IPS DF 6.9 (cell line): Measurements from ENCODE around the gene ELK3.

ENCODE experiments used
- DNase-seq: peaks from one replicate; pipeline ENCODE4 v3.0.0-alpha.2; 2013; ENCODE audit warnings: low read depth, low spot score
- H3K27ac ChIP-seq: one replicate; pipeline ENCODE4 v1.5.1; 2013; ENCODE audit warnings: low read length, control low read depth
- H3K27me3 ChIP-seq: 2 replicates; pipeline ENCODE4 v1.6.1; 2013; ENCODE audit warnings: mild to moderate bottlenecking, low read length; ENCODE audit not compliant: control insufficient read depth, insufficient read depth
- H3K36me3 ChIP-seq: 2 replicates; pipeline ENCODE4 v1.6.1; 2013; ENCODE audit warnings: low read length; ENCODE audit not compliant: control insufficient read depth, insufficient read depth
- H3K4me1 ChIP-seq: 2 replicates; pipeline ENCODE4 v1.6.1; 2013; ENCODE audit warnings: low read length; ENCODE audit not compliant: control insufficient read depth, insufficient read depth
- H3K4me3 ChIP-seq: 2 replicates; pipeline ENCODE4 v1.5.1; 2013; ENCODE audit warnings: mild to moderate bottlenecking, low read length
- H3K9me3 ChIP-seq: 2 replicates; pipeline ENCODE4 v1.6.1; 2013; ENCODE audit warnings: low read length, inconsistent platforms; ENCODE audit not compliant: control insufficient read depth, insufficient read depth
- WGBS: extraction: QIAGEN DNeasy Blood & Tissue Kit; methylation state at CpG from one replicate; pipeline ENCODE4 v1.1.7; 2013; ENCODE audit warnings: mixed read lengths, missing lambda C conversion rate; ENCODE audit not compliant: insufficient read length, insufficient coverage; 5-methylcytosine and 5-hydroxymethylcytosine counted together

ELK3 gene

DNA sequence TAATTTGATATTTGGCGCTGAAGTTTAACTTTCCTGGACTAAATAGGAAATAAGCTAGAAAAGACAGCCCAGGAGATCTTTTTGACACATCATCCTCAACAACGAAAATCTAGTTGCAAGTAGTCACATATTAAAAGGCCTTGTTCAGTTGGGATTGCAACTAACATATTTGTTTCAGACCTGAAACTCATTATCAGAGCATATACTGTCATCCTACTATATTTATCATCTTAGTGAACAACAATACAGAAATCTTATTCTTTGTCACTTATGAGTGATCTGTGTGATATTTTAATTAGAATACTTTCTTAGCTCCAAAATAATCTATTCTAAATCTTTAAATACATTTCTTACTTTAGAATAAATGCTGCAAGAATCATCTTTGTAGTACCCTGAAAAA lies 72.1 kb downstream of the ELK3 start:
- WGBS, result no CpG with 5 or more reads among the region's 2 CpGs
- H3K4me1 ChIP-seq, result no peaks in the 10 kb centered on the region
- H3K27ac ChIP-seq, result no peak overlapping the region

DNA sequence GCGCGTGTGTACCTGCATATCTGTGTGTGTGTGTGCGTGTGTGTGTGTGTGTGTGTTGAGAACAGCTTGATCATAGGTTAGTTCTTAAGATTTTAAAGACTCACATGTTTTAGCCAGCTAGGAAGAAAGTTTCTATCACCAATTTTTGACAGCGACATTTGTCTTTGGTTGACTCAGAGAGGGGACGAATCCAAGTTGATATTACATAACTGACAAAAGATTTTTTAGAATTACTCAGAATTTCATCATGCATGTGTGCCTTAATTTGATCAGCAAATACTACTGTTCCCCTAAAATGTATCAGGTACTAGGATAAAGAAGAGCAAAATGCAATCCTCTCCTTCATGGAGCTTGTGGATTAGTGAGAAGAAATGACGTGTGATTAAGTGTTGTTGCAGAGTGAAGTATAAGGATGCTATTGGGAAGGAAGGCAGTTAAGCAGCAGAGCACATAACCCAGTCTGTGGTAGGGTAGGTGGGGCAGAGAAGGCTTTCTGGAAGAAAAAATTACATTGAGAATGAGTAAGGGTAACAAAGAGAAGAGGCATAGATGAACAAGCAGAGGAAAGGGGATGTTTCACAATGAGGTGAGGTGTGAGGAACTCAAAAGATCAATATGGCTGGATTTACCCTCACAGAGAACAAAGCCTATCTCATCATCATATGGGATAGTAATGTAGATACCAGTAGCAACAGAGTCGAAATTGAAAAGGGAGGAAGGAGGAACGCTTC lies 77.5 kb downstream of the ELK3 start:
- Histone ChIP-seq H3K36me3 (no peaks in the 10 kb centered on the region; the same call in 1 of the 2 replicates), H3K27me3 (no peaks in the 10 kb centered on the region), H3K4me1 (no peaks in the 10 kb centered on the region), H3K9me3 (no peaks in the 10 kb centered on the region), H3K4me3 (no peak overlapping the region), H3K27ac (no peak overlapping the region)
- WGBS, result 100% methylated on average over 1 of the region's 8 CpGs
- DNase-seq, result no peak

More for the DNA sequence above, 72.1 kb downstream of the ELK3 start:
- Histone ChIP-seq H3K9me3 (no peaks in the 10 kb centered on the region), H3K36me3 (no peaks in the 10 kb centered on the region), H3K27me3 (no peaks in the 10 kb centered on the region), H3K4me3 (no peak overlapping the region)
- no peak for DNase-seq

DNA sequence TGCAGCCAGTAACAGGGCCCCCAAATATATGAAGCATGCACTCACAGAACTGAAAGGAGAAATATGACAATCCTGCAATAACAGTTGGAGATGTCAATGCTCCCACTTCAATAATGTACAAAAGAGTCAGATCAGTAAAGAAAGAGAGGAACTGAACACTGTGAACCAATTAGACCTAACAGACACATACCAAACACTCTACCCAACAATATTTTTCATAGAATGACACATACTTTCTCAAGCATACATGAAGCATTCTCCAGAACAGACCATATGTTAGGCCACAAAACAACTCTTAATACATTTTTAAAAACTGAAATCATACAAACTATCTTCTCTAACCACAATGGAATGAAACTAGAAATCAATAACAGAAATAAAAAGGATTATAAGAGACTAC lies 80.2 kb downstream of the ELK3 start:
- no peaks in the 10 kb centered on the region; the same call in 1 of the 2 replicates for H3K36me3 ChIP-seq
- H3K27me3 ChIP-seq, result no peaks in the 10 kb centered on the region
- DNase-seq, result no peak
- H3K27ac ChIP-seq, result no peak overlapping the region
- no peak overlapping the region for H3K4me3 ChIP-seq
- no peaks in the 10 kb centered on the region for H3K4me1 ChIP-seq
- H3K9me3 ChIP-seq, result no peaks in the 10 kb centered on the region

DNA sequence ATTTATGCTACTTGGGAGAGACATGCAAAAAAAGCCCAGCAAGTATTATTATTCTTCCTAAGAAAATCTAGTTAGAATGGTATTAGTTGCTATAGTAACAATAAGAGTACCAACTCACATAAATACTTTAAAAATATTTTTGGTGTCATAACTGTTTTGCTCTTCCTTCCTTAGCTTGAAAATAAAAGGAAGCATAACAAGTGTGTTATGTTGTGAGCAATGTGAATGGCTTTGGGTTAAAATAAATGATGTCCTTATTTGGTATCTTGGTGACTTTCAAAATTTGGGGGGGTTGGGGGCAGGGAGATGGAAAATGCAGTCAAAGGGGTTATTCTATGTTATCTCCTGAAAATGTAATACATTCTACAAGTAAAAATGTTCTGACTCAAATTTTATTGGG lies 91.0 kb downstream of the ELK3 start:
- no peaks in the 10 kb centered on the region; the same call in 1 of the 2 replicates for H3K4me1 ChIP-seq
- H3K36me3 ChIP-seq, result no peaks in the 10 kb centered on the region
- H3K9me3 ChIP-seq, result no peaks in the 10 kb centered on the region
- H3K27me3 ChIP-seq, result no peaks in the 10 kb centered on the region
- H3K27ac ChIP-seq, result no peak overlapping the region
- no peak for DNase-seq
- no peak overlapping the region for H3K4me3 ChIP-seq

DNA sequence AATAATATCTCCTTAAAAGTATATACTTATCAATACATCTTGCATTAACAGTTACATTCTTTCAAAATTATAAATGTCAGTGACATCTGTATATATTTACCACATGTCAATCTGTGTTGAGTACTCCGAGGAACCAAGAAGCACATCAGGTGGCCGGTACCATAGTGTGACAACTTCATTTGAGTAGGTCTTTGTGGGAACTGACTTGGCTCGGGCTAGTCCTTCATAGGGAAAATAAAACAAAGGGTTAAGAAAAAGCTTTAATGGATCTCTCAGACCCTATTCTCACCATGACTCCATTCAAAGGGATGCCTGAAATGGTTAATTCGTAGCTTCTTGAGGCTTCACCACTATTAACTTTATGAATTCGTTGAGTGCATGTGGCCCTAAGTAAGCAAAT lies 94.9 kb downstream of the ELK3 start:
- WGBS, result no CpG with 5 or more reads among the region's 5 CpGs
- Histone ChIP-seq H3K27me3 (no peaks in the 10 kb centered on the region), H3K4me3 (no peak overlapping the region), H3K4me1 (peaks cover 1% of the 10 kb centered on the region), H3K9me3 (no peaks in the 10 kb centered on the region), H3K27ac (no peak overlapping the region), H3K36me3 (no peaks in the 10 kb centered on the region)
- no peak for DNase-seq

DNA sequence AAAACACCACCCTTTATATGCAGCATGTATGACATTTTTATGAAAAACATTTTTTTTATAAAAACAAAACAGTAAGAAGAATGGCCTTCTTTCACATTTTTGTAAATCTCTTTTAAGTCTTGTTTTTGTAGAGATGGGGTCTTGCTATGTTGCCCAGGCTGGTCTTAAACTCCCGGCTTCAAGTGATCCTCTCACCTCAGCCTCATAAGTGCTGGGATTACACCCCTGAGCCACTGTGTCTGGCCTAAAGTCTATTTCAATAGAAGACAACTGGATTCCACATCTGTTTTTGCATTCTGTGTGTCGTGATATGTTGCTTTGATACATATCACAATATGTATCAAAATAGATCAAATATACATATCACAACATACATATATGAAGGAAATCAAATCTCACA lies 98.9 kb downstream of the ELK3 start:
- no CpG with 5 or more reads among the region's 2 CpGs for WGBS
- no peak overlapping the region for H3K27ac ChIP-seq
- H3K9me3 ChIP-seq, result no peaks in the 10 kb centered on the region
- DNase-seq, result no peak
- H3K4me3 ChIP-seq, result no peak overlapping the region
- H3K27me3 ChIP-seq, result no peaks in the 10 kb centered on the region
- peaks cover 1% of the 10 kb centered on the region for H3K4me1 ChIP-seq
- H3K36me3 ChIP-seq, result no peaks in the 10 kb centered on the region

DNA sequence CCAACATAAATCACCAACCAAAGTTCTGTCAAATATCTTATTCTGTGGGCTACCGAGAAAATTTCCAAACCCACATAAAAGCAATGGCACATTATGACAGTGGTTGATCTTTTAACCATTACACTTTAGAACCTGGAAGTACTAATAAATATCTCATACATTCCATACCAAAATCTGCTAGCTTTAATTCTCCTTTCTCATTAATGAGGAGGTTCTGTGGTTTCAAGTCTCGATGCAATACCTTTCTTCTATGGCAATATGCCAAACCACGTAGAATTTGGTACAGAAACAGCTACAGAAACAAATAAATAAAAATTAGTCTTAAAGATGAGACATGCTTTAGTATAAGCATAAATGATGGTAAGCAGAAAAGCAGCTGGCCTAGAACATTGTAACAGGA lies 100.7 kb downstream of the ELK3 start:
- H3K4me1 ChIP-seq, result peaks cover 1% of the 10 kb centered on the region; the same call in 1 of the 2 replicates
- no peaks in the 10 kb centered on the region for H3K36me3 ChIP-seq
- no peaks in the 10 kb centered on the region for H3K9me3 ChIP-seq
- H3K27me3 ChIP-seq, result no peaks in the 10 kb centered on the region
- DNase-seq, result no peak
- no peak overlapping the region for H3K27ac ChIP-seq
- H3K4me3 ChIP-seq, result no peak overlapping the region
- WGBS, result no CpG with 5 or more reads among the region's 3 CpGs

DNA sequence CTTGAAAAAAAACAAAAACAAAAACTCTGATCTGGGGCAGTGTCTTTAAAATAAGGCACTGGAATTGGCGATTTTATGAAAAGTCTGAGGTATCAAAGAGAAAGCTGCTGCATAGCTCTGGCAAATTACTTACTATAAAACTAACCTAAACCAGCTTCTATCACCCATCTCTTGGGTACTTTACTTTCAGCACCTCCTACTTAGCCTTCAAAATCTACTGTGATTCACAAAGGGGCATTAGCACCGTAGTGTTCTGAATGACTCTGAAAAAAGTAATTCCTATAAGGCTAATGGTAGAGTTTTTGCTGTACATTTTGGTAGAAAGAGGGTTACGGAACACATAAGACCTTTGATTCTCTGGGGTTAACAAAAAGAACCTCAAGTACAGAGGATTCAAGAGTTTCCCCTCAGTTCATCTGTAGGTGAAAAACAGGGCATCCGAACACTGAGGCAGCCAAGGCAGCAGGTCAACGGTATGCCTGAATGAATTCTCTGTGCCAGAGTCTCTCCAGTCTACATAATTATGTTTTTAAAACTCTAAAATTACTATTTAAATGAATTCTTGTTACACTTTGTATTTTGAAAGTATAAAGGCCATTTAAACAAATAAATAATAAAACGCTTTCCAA lies 101.5 kb downstream of the ELK3 start:
- H3K4me3 ChIP-seq, result no peak overlapping the region
- no peak overlapping the region for H3K27ac ChIP-seq
- no peaks in the 10 kb centered on the region for H3K27me3 ChIP-seq
- H3K36me3 ChIP-seq, result no peaks in the 10 kb centered on the region
- peaks cover 1% of the 10 kb centered on the region; the same call in 1 of the 2 replicates for H3K4me1 ChIP-seq
- no CpG with 5 or more reads among the region's 6 CpGs for WGBS
- no peak for DNase-seq
- H3K9me3 ChIP-seq, result no peaks in the 10 kb centered on the region

DNA sequence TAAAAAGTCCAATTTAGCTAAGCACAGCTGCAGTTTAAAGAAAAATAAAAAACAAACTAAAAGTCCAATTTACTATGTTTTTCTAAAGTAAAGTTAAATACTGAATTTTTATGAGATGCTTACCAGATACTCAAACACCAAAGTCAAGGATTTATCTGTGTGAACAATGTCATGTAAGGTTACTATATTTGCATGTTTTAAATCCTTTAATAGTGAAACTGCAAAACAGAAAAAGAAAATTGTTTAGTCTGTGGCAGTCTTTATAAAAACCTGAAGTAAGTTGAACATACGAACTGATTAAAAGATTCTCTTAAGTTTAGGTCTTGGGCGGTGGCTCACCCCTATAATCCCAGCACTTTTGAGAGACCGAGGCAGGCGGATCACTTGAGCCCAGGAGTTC lies 103.3 kb downstream of the ELK3 start:
- no CpG with 5 or more reads among the region's 4 CpGs for WGBS
- Histone ChIP-seq H3K9me3 (no peaks in the 10 kb centered on the region), H3K27me3 (no peaks in the 10 kb centered on the region), H3K4me3 (no peak overlapping the region), H3K27ac (no peak overlapping the region), H3K4me1 (no peaks in the 10 kb centered on the region), H3K36me3 (no peaks in the 10 kb centered on the region)
- no peak for DNase-seq

DNA sequence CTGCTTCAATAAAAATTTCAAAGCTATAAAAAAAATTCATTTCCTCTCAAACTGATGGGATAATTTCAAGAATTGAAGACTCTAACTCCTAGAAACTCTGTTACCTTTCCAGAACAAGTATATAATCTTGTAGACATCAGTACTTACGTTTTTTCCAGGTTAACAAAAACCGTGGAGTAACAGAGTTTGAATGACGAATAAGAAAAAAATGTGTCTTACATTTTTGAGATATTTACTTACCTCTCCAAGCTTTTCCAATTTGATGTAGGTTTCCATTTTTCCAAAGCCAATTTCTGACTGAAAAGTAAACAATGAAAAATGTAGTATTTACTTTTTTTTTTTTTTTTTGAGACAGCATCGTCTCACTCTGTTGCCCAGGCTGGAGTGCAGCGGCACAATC lies 105.9 kb downstream of the ELK3 start:
- H3K36me3 ChIP-seq, result no peaks in the 10 kb centered on the region
- H3K27ac ChIP-seq, result no peak overlapping the region
- no peak for DNase-seq
- no peaks in the 10 kb centered on the region for H3K9me3 ChIP-seq
- no CpG with 5 or more reads among the region's 5 CpGs for WGBS
- H3K4me1 ChIP-seq, result no peaks in the 10 kb centered on the region
- H3K4me3 ChIP-seq, result no peak overlapping the region
- no peaks in the 10 kb centered on the region for H3K27me3 ChIP-seq

DNA sequence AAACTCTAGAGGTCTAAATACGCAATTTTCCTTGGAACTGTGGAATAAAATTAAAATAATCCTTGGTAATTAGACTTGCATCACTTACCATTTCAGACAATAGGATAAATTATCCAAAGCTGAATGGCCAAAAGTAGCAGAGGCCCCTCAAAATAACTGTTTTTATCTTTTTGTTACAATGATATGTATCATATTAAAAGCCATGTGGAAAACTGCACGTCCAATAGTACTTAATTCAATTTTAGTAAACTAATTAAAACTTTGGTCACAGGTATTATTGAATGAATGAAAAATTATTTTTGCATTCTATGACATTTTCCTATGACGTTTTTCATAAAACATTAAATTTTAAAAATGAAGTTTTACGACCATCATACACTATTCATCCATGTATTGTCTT lies 107.6 kb downstream of the ELK3 start:
- no peaks in the 10 kb centered on the region for H3K9me3 ChIP-seq
- no peak overlapping the region for H3K27ac ChIP-seq
- WGBS, result 100% methylated on average over 1 of the region's 4 CpGs
- no peaks in the 10 kb centered on the region for H3K36me3 ChIP-seq
- no peak for DNase-seq
- H3K4me1 ChIP-seq, result no peaks in the 10 kb centered on the region
- no peak overlapping the region for H3K4me3 ChIP-seq
- H3K27me3 ChIP-seq, result no peaks in the 10 kb centered on the region
